Panc1 (cell line): ENCODE measurements around the gene KRT85. TPM values are rescaled to one million over a fixed set of nuclear protein-coding genes. Genes with fewer than 3 reads are reported as not detected.

Experiments
- ATAC-seq: fragments of 200-7000 bp; cut with Tn5 transposase; 2 replicates; pipeline ENCODE4 v1.9.1; 2020; ENCODE audit warnings: mild to moderate bottlenecking, moderate library complexity
- BruUV-seq: library from RNA; stranded (reverse); fragments of 400-500 nt; replicated peaks from 2 replicates; lab custom pipeline; 2021; lab: Mats Ljungman, UMichigan
- CTCF ChIA-PET: fragments of 300-600 bp; sonication (Branson Sonifier 250); formaldehyde crosslinking; loops from one replicate; lab custom pipeline; 2022; ENCODE audit warnings: antibody characterized with exemption; lab: Charles Lee
- POLR2A ChIA-PET: fragments of 300-600 bp; sonication (Branson Sonifier 250); formaldehyde crosslinking; loops from one replicate; lab custom pipeline; 2022; ENCODE audit warnings: antibody characterized with exemption; lab: Charles Lee
- DNase-seq: peaks from one replicate; pipeline ENCODE4 v3.0.0-alpha.2; 2010; ENCODE audit warnings: low read depth, low spot score
- H3K27ac ChIP-seq: 2 replicates; pipeline ENCODE4 v1.5.1; 2011; ENCODE audit warnings: mild to moderate bottlenecking, low read length, inconsistent platforms
- H3K27me3 ChIP-seq: fragments of 200-500 bp; sonication (Bioruptor generic); 2 replicates; pipeline ENCODE4 v1.6.0; 2014; ENCODE audit warnings: low read length, inconsistent platforms; ENCODE audit not compliant: control insufficient read depth, insufficient read depth
- H3K36me3 ChIP-seq: fragments of 200-500 bp; sonication (Bioruptor generic); 2 replicates; pipeline ENCODE4 v1.5.1; 2014; ENCODE audit warnings: inconsistent platforms, mild to moderate bottlenecking, low read length, moderate library complexity; ENCODE audit not compliant: control insufficient read depth, insufficient read depth
- H3K4me1 ChIP-seq: 2 replicates; pipeline ENCODE4 v1.5.1; 2011; ENCODE audit warnings: inconsistent platforms, mild to moderate bottlenecking, low read length, moderate library complexity; ENCODE audit not compliant: control insufficient read depth, insufficient read depth
- H3K4me3 ChIP-seq, 2 experiments: 2 replicates each; pipeline ENCODE4 v1.5.1; 2011 to 2012; ENCODE audit warnings: low read depth in 2 of 2, low read length in 2 of 2, mild to moderate bottlenecking in 2 of 2, inconsistent platforms in 1 of 2, moderate library complexity in 1 of 2
- H3K9me3 ChIP-seq: fragments of 200-500 bp; sonication (Bioruptor generic); 2 replicates; pipeline ENCODE4 v1.5.1; 2014; ENCODE audit warnings: low read depth, mild to moderate bottlenecking, inconsistent platforms, low read length, moderate library complexity; ENCODE audit not compliant: control insufficient read depth, insufficient read depth
- CTCF ChIP-seq: fragments of 450-650 bp; IDR thresholded peaks from 2 replicates; pipeline ENCODE4 v1.5.1; 2017; ENCODE audit warnings: mild to moderate bottlenecking
- POLR2AphosphoS5 ChIP-seq: IDR thresholded peaks from 2 replicates; pipeline ENCODE4 v1.6.1; 2012; ENCODE audit warnings: mild to moderate bottlenecking, low read depth, low read length, moderate library complexity
- REST ChIP-seq, 2 experiments: IDR thresholded peaks; 2 replicates each; pipeline ENCODE4 v1.6.1; 2011 to 2012; ENCODE audit warnings: low read depth in 2 of 2, control low read depth in 1 of 2, low read length in 1 of 2, mild to moderate bottlenecking in 1 of 2, moderate library complexity in 1 of 2; ENCODE audit not compliant: insufficient read depth in 1 of 2
- SIN3A ChIP-seq: IDR thresholded peaks from 2 replicates; pipeline ENCODE4 v1.6.1; 2012; ENCODE audit warnings: low read depth, mild to moderate bottlenecking, low read length, moderate library complexity, borderline replicate concordance; ENCODE audit not compliant: insufficient read depth
- TCF7L2 ChIP-seq: IDR thresholded peaks from 2 replicates; pipeline ENCODE4 v1.6.1; 2011; ENCODE audit warnings: mild to moderate bottlenecking, low read depth, low read length, inconsistent platforms
- in situ Hi-C: cut with HindIII; loops from 2 replicates; pipeline ENCODE4 v1.10.0; 2016; ENCODE audit warnings: low sequenced_read_pairs, low pct_unique_long_range_greater_than_20kb
- intact Hi-C: fragments of 100-400 bp; cut with micrococcal nuclease; formaldehyde crosslinking; loops from one replicate; pipeline ENCODE4 v1.10.0; 2022; ENCODE audit not compliant: unreplicated experiment
- total RNA-seq: library from RNA; stranded (reverse); gene quantifications from one replicate; pipeline ENCODE4 v1.2.1, GENCODE V29; 2021; ENCODE audit not compliant: unreplicated experiment

Gene KRT85
- total RNA-seq, 1 experiment from 2014 or later, result not detected

- no peak for ATAC-seq
Measured at GRCh38 chr12:52350021-52350620, 17.2 kb downstream of the KRT85 start.

GRCh38 chr12:52349196-52349595 lies 18.1 kb downstream of the KRT85 start:
- BruUV-seq, result no TSS peak
- Histone ChIP-seq H3K27me3 (peaks cover 2% of the 10 kb centered on the region; the same call in 1 of the 2 replicates), H3K9me3 (no peaks in the 10 kb centered on the region), H3K4me3 (no peak overlapping the region), H3K27ac (no peak overlapping the region), H3K4me1 (peaks cover 8% of the 10 kb centered on the region), H3K36me3 (no peaks in the 10 kb centered on the region)
- TF ChIP-seq REST (IDR thresholded peaks at IDR 0.05; ENCODE audit: insufficient read depth in 1 of 2, low read depth in 2 of 2, low read length in 1 of 2) (no peak), SIN3A (no peak), POLR2AphosphoS5 (no peak), CTCF (no peak), TCF7L2 (no peak)
- intact Hi-C loops (no loop called here), in situ Hi-C loops (no loop called here)
- ChIA-PET CTCF (no interaction called here), POLR2A (no interaction called here)
- DNase-seq (no peak), ATAC-seq (no peak)

More at GRCh38 chr12:52350021-52350620, 17.2 kb downstream of the KRT85 start:
- Histone ChIP-seq H3K27me3 (peaks cover 2% of the 10 kb centered on the region; the same call in 1 of the 2 replicates), H3K36me3 (no peaks in the 10 kb centered on the region), H3K27ac (no peak overlapping the region), H3K9me3 (no peaks in the 10 kb centered on the region), H3K4me1 (peaks cover 8% of the 10 kb centered on the region), H3K4me3 (no peak overlapping the region)
- TF ChIP-seq TCF7L2 (no peak), SIN3A (no peak), POLR2AphosphoS5 (no peak), REST (IDR thresholded peaks at IDR 0.05; ENCODE audit: insufficient read depth in 1 of 2, low read depth in 2 of 2, low read length in 1 of 2) (no peak), CTCF (no peak)
- intact Hi-C loops (no loop called here), in situ Hi-C loops (no loop called here)
- ChIA-PET POLR2A (no interaction called here), CTCF (no interaction called here)
- no peak for DNase-seq
- no TSS peak for BruUV-seq
